ENCODE results near the gene SLC28A3. TPM values are rescaled to one million over a fixed set of nuclear protein-coding genes. Genes with fewer than 3 reads are reported as not detected.

Gene SLC28A3
- total RNA-seq, 4 donors from 2014 or later: 0.32 to 25.6 (median 12.0) TPM

- TF ChIP-seq CTCF (IDR thresholded peaks at IDR 0.05): no peak
- ATAC-seq (ENCODE audit: low FRiP score) (no peak), DNase-seq (ENCODE audit: low spot score) (no peak)
Measured at GRCh38 chr9:84235511-84235910, 105.0 kb downstream of the SLC28A3 start.

GRCh38 chr9:84230355-84231145 lies 110.0 kb downstream of the SLC28A3 start:
- DNase-seq (ENCODE audit: low spot score) (no peak), ATAC-seq (ENCODE audit: low FRiP score) (no peak)
- no peak for TF ChIP-seq CTCF (IDR thresholded peaks at IDR 0.05)

DNA sequence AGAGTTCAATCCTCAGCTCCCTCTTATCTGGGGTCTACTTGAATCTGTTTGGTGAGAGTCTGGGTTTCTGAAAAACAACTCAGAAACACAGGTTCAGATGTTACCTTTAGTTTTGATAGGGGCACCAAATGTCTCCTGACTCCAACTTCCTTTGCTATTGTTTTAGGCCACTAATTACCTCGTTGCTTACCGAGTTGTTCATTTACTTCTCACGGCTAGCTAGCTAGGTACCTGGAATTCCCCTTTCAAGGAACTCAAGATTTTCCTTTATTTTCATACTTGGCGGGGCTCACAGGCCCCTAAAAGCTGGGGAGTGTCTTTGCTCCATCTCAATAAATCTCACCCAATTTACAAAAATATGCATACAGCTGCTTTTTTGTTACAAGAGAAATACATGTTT lies 111.4 kb downstream of the SLC28A3 start:
- TF ChIP-seq CTCF (IDR thresholded peaks at IDR 0.05): no peak
- ATAC-seq (ENCODE audit: low FRiP score): no peak
- DNase-seq (ENCODE audit: low spot score): no peak

DNA sequence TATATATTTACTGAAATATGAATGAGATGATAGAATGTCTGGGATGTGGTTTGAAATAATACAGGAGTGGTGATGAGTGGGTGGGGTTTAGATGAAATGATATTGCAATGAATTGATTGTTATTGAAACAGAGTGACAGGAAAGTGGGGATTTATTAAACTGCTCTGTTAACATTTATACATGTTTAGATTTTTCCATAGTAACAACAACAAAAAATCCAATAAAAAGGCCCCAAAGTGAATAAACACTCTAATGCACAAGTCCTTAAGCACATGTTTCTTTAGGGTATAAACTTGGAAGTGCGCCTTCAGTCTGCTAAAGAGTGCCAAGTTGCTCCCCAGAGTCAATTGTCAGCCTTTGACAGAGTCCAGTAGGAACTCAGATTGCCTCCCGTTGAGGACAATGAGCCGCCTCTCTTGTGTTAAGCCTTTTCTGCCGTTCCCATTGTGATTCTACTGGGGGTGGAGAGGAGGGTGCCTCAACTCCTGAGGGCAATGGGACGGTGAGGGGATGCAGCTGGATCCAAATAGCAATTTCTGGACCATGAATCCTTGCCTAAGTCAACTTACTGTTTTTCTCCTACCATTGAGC lies 112.3 kb downstream of the SLC28A3 start:
- no peak for ATAC-seq (ENCODE audit: low FRiP score)
- no peak for DNase-seq (ENCODE audit: low spot score)
- no peak for TF ChIP-seq CTCF (IDR thresholded peaks at IDR 0.05)

- DNase-seq (ENCODE audit: low spot score): no peak
- no peak for ATAC-seq (ENCODE audit: low FRiP score)
- TF ChIP-seq CTCF (IDR thresholded peaks at IDR 0.05): no peak
Measured at GRCh38 chr9:84226126-84226525, 114.4 kb downstream of the SLC28A3 start.
